ENCODE data around the gene IRF1.

The IRF1 gene

GRCh38 chr5:132483101-132483500 lies 7.5 kb downstream of the IRF1 start:
- Histone ChIP-seq H2BK5ac (ENCODE audit: low read length) (no peak overlapping the region), H4K8ac (ENCODE audit: low read depth, low read length) (no peak overlapping the region), H3K56ac (ENCODE audit: low read length) (no peak overlapping the region), H3K18ac (ENCODE audit: low read length) (no peak overlapping the region), H3K27ac (ENCODE audit: low read depth, low read length) (no peak overlapping the region), H3K9ac (ENCODE audit: low read length) (no peak overlapping the region), H2AK5ac (ENCODE audit: low read length) (no peak overlapping the region), H3K27me3 (ENCODE audit: insufficient read depth, low read length, poor library complexity) (no peaks in the 10 kb centered on the region), H2BK15ac (replicated peaks; ENCODE audit: low read depth) (no peak overlapping the region), H3K4me3 (ENCODE audit: low read length) (no peak overlapping the region), H3K79me1 (ENCODE audit: low read length) (peaks cover 2% of the 10 kb centered on the region), H3K4me1 (ENCODE audit: control insufficient read depth, low read depth, low read length) (no peaks in the 10 kb centered on the region), H2BK120ac (ENCODE audit: low read depth, low read length) (no peak overlapping the region), H3K79me2 (ENCODE audit: control insufficient read depth, insufficient read depth, low read length) (no peaks in the 10 kb centered on the region), H4K5ac (ENCODE audit: low read length) (no peak overlapping the region), H3K36me3 (ENCODE audit: control insufficient read depth, insufficient read depth, low read length) (peaks cover 12% of the 10 kb centered on the region), H3K4ac (ENCODE audit: low read depth, low read length) (no peak overlapping the region), H3K23ac (ENCODE audit: low read length) (no peak overlapping the region), H3K4me2 (ENCODE audit: low read length) (no peak overlapping the region)
- WGBS (ENCODE audit: extremely low coverage, insufficient coverage, low lambda C conversion rate): no CpG with 5 or more reads among the region's 8 CpGs
- no peak for DNase-seq

GRCh38 chr5:132481596-132482211 lies 8.9 kb downstream of the IRF1 start:
- Histone ChIP-seq H3K36me3 (ENCODE audit: control insufficient read depth, insufficient read depth, low read length) (peaks cover 10% of the 10 kb centered on the region), H3K27ac (ENCODE audit: low read depth, low read length) (no peak overlapping the region), H3K4me3 (ENCODE audit: low read length) (no peak overlapping the region), H3K56ac (ENCODE audit: low read length) (no peak overlapping the region), H3K27me3 (ENCODE audit: insufficient read depth, low read length, poor library complexity) (no peaks in the 10 kb centered on the region), H2BK5ac (ENCODE audit: low read length) (no peak overlapping the region), H3K79me1 (ENCODE audit: low read length) (no peaks in the 10 kb centered on the region), H2BK120ac (ENCODE audit: low read depth, low read length) (no peak overlapping the region), H3K4me2 (ENCODE audit: low read length) (no peak overlapping the region), H4K8ac (ENCODE audit: low read depth, low read length) (no peak overlapping the region), H3K9ac (ENCODE audit: low read length) (no peak overlapping the region), H2BK15ac (replicated peaks; ENCODE audit: low read depth) (no peak overlapping the region), H3K4me1 (ENCODE audit: control insufficient read depth, low read depth, low read length) (no peaks in the 10 kb centered on the region), H3K18ac (ENCODE audit: low read length) (no peak overlapping the region), H2AK5ac (ENCODE audit: low read length) (no peak overlapping the region), H4K5ac (ENCODE audit: low read length) (no peak overlapping the region), H3K79me2 (ENCODE audit: control insufficient read depth, insufficient read depth, low read length) (no peaks in the 10 kb centered on the region), H3K4ac (ENCODE audit: low read depth, low read length) (no peak overlapping the region), H3K23ac (ENCODE audit: low read length) (no peak overlapping the region)
- no peak for DNase-seq
- WGBS (ENCODE audit: extremely low coverage, insufficient coverage, low lambda C conversion rate): no CpG with 5 or more reads among the region's 5 CpGs

DNA sequence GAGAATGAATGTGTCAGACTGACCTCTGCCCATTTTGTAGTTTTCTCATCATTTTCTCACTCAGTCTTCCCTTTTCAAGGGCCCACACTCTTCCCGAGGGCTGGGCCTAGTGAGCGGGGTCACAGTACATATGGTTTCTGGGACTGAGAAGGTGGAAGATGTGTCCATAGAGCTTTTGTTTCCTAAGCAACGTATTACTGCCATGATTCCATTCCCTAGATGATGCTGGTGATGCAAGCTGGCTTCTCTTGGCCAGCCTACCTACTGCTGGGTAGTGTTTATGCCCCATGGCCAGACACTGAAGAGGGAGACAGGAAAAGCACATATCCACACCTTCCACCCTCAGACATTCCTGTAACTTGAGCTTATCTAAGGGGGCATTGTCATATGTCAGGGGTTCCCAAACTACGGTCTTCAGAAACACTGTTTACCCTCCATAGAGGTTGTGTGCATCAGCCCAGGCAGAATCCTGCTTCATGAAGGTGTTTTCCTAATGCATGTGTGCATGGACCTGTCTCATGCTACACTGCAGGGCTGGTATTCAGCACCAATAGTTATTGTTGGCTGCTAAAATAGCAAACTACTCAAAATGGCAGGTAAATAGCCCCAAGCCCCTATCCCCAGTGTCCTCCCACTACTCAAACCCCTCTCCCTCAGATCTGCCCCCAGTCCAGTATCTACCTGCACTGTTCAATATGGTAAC lies 9.5 kb downstream of the IRF1 start:
- H3K27ac ChIP-seq (ENCODE audit: low read depth, low read length): no peak overlapping the region
- no peak overlapping the region for H2AK5ac ChIP-seq (ENCODE audit: low read length)
- no peaks in the 10 kb centered on the region for H3K79me1 ChIP-seq (ENCODE audit: low read length)
- DNase-seq: no peak
- H3K36me3 ChIP-seq (ENCODE audit: control insufficient read depth, insufficient read depth, low read length): peaks cover 7% of the 10 kb centered on the region
- H3K23ac ChIP-seq (ENCODE audit: low read length): no peak overlapping the region
- no peak overlapping the region for H3K4ac ChIP-seq (ENCODE audit: low read depth, low read length)
- no peaks in the 10 kb centered on the region for H3K79me2 ChIP-seq (ENCODE audit: control insufficient read depth, insufficient read depth, low read length)
- no peak overlapping the region for H3K9ac ChIP-seq (ENCODE audit: low read length)
- no peak overlapping the region for H3K4me3 ChIP-seq (ENCODE audit: low read length)
- H3K27me3 ChIP-seq (ENCODE audit: insufficient read depth, low read length, poor library complexity): no peaks in the 10 kb centered on the region
- no peak overlapping the region for H2BK15ac ChIP-seq (replicated peaks; ENCODE audit: low read depth)
- no peak overlapping the region for H3K18ac ChIP-seq (ENCODE audit: low read length)
- no peak overlapping the region for H4K5ac ChIP-seq (ENCODE audit: low read length)
- no peak overlapping the region for H4K8ac ChIP-seq (ENCODE audit: low read depth, low read length)
- H3K56ac ChIP-seq (ENCODE audit: low read length): no peak overlapping the region
- H2BK5ac ChIP-seq (ENCODE audit: low read length): no peak overlapping the region
- H3K4me2 ChIP-seq (ENCODE audit: low read length): no peak overlapping the region
- H2BK120ac ChIP-seq (ENCODE audit: low read depth, low read length): no peak overlapping the region
- no peaks in the 10 kb centered on the region for H3K4me1 ChIP-seq (ENCODE audit: control insufficient read depth, low read depth, low read length)
- no CpG with 5 or more reads among the region's 4 CpGs for WGBS (ENCODE audit: extremely low coverage, insufficient coverage, low lambda C conversion rate)

GRCh38 chr5:132480546-132480892 lies 10.1 kb downstream of the IRF1 start:
- H3K79me2 ChIP-seq (ENCODE audit: control insufficient read depth, insufficient read depth, low read length): no peaks in the 10 kb centered on the region
- H3K79me1 ChIP-seq (ENCODE audit: low read length): no peaks in the 10 kb centered on the region
- H3K56ac ChIP-seq (ENCODE audit: low read length): no peak overlapping the region
- H3K4me2 ChIP-seq (ENCODE audit: low read length): no peak overlapping the region
- no peak for DNase-seq
- no peak overlapping the region for H3K23ac ChIP-seq (ENCODE audit: low read length)
- H4K8ac ChIP-seq (ENCODE audit: low read depth, low read length): no peak overlapping the region
- no peak overlapping the region for H3K18ac ChIP-seq (ENCODE audit: low read length)
- no peak overlapping the region for H4K5ac ChIP-seq (ENCODE audit: low read length)
- H3K4me3 ChIP-seq (ENCODE audit: low read length): no peak overlapping the region
- H2BK15ac ChIP-seq (replicated peaks; ENCODE audit: low read depth): no peak overlapping the region
- no peak overlapping the region for H3K27ac ChIP-seq (ENCODE audit: low read depth, low read length)
- WGBS (ENCODE audit: extremely low coverage, insufficient coverage, low lambda C conversion rate): no CpG with 5 or more reads among the region's 5 CpGs
- no peak overlapping the region for H2BK5ac ChIP-seq (ENCODE audit: low read length)
- no peaks in the 10 kb centered on the region for H3K27me3 ChIP-seq (ENCODE audit: insufficient read depth, low read length, poor library complexity)
- peaks cover 7% of the 10 kb centered on the region for H3K36me3 ChIP-seq (ENCODE audit: control insufficient read depth, insufficient read depth, low read length)
- no peak overlapping the region for H3K9ac ChIP-seq (ENCODE audit: low read length)
- H3K4me1 ChIP-seq (ENCODE audit: control insufficient read depth, low read depth, low read length): no peaks in the 10 kb centered on the region
- no peak overlapping the region for H3K4ac ChIP-seq (ENCODE audit: low read depth, low read length)
- H2BK120ac ChIP-seq (ENCODE audit: low read depth, low read length): no peak overlapping the region
- H2AK5ac ChIP-seq (ENCODE audit: low read length): no peak overlapping the region

DNA sequence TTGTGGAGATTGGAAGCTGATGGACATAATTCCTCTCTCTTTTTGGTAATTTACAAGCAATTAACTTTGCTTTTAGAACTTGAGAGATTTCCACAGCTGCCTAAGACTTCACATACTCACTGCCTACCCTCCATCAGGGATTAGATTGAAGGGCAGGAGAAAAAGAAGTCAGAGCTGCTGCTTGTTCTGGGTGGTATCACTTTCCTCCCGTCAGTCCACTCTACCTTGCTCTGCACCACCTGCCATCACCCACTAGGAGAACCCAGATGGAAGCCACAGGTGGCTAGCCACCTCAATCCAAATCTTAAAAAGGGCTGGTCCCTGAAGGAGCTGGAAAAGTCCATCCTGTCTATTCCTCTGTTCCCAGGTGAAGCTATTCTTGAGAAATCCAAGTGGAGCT lies 10.5 kb downstream of the IRF1 start:
- no peak for DNase-seq
- no peaks in the 10 kb centered on the region for H3K79me2 ChIP-seq (ENCODE audit: control insufficient read depth, insufficient read depth, low read length)
- no peak overlapping the region for H3K23ac ChIP-seq (ENCODE audit: low read length)
- no peak overlapping the region for H2AK5ac ChIP-seq (ENCODE audit: low read length)
- H4K8ac ChIP-seq (ENCODE audit: low read depth, low read length): no peak overlapping the region
- H2BK120ac ChIP-seq (ENCODE audit: low read depth, low read length): no peak overlapping the region
- H3K4ac ChIP-seq (ENCODE audit: low read depth, low read length): no peak overlapping the region
- no peaks in the 10 kb centered on the region for H3K79me1 ChIP-seq (ENCODE audit: low read length)
- no peaks in the 10 kb centered on the region for H3K27me3 ChIP-seq (ENCODE audit: insufficient read depth, low read length, poor library complexity)
- H4K5ac ChIP-seq (ENCODE audit: low read length): no peak overlapping the region
- H3K36me3 ChIP-seq (ENCODE audit: control insufficient read depth, insufficient read depth, low read length): peaks cover 3% of the 10 kb centered on the region
- H3K18ac ChIP-seq (ENCODE audit: low read length): no peak overlapping the region
- no peak overlapping the region for H2BK15ac ChIP-seq (replicated peaks; ENCODE audit: low read depth)
- peaks cover 2% of the 10 kb centered on the region for H3K4me1 ChIP-seq (ENCODE audit: control insufficient read depth, low read depth, low read length)
- H3K4me2 ChIP-seq (ENCODE audit: low read length): no peak overlapping the region
- H3K27ac ChIP-seq (ENCODE audit: low read depth, low read length): no peak overlapping the region
- no peak overlapping the region for H3K9ac ChIP-seq (ENCODE audit: low read length)
- H3K4me3 ChIP-seq (ENCODE audit: low read length): no peak overlapping the region
- H2BK5ac ChIP-seq (ENCODE audit: low read length): no peak overlapping the region
- no CpG with 5 or more reads among the region's 1 CpG for WGBS (ENCODE audit: extremely low coverage, insufficient coverage, low lambda C conversion rate)
- no peak overlapping the region for H3K56ac ChIP-seq (ENCODE audit: low read length)
